Endothelial cell of umbilical vein (primary cell): ENCODE measurements around the gene PTPRD.

Experiments used
- POLR2A ChIP-seq: IDR thresholded peaks from 2 replicates; pipeline ENCODE4 v1.6.1; 2012; ENCODE audit warnings: low read depth, mild to moderate bottlenecking, control low read depth, low read length
- POLR2AphosphoS5 ChIP-seq: IDR thresholded peaks from 2 replicates; pipeline ENCODE4 v1.6.1; 2012; ENCODE audit warnings: low read depth, mild to moderate bottlenecking, control low read depth, low read length, moderate library complexity; ENCODE audit not compliant: insufficient read depth
- TF ChIP-seq, protein P1 (sequence below), 2 donors: IDR thresholded peaks; 1 replicate in 1 of 2; 2 replicates in 1 of 2; pipeline ENCODE4 v1.5.1; 2011; ENCODE audit warnings: low read length in 2 of 2, mild to moderate bottlenecking in 2 of 2, moderate library complexity in 2 of 2, control low read depth in 1 of 2, inconsistent platforms in 1 of 2, low read depth in 1 of 2; ENCODE audit not compliant: insufficient read depth in 1 of 2; ENCODE audit errors: extremely low read depth in 1 of 2
- TF ChIP-seq, protein P2 (sequence below): IDR thresholded peaks from 2 replicates; pipeline ENCODE4 v1.6.1; 2011; ENCODE audit not compliant: insufficient read depth, insufficient read length

DNA sequence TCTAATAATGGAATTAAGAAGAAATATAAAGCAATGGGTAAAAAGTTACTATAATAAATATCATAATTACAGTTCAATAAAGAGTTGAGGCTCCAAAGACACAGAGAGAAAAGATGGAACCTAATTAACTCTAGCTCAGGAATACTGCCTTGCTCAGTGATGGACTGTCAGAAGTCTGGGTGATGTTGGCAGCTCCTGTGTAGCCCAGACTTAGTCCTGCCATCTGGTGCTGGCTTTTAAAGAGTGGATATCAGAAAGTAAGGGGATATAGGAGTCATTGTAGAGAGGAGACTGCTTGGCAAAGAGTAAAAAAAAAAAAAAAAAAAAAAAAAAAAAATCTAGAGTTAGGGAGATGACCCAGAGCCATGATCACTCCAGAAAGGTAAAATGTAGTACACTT lies 2261.4 kb downstream of the PTPRD start:
- TF ChIP-seq, protein P1, sequence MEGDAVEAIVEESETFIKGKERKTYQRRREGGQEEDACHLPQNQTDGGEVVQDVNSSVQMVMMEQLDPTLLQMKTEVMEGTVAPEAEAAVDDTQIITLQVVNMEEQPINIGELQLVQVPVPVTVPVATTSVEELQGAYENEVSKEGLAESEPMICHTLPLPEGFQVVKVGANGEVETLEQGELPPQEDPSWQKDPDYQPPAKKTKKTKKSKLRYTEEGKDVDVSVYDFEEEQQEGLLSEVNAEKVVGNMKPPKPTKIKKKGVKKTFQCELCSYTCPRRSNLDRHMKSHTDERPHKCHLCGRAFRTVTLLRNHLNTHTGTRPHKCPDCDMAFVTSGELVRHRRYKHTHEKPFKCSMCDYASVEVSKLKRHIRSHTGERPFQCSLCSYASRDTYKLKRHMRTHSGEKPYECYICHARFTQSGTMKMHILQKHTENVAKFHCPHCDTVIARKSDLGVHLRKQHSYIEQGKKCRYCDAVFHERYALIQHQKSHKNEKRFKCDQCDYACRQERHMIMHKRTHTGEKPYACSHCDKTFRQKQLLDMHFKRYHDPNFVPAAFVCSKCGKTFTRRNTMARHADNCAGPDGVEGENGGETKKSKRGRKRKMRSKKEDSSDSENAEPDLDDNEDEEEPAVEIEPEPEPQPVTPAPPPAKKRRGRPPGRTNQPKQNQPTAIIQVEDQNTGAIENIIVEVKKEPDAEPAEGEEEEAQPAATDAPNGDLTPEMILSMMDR (IDR thresholded peaks at IDR 0.05; ENCODE audit: extremely low read depth in 1 of 2, insufficient read depth in 1 of 2, low read depth in 1 of 2, low read length in 2 of 2), result no peak
- TF ChIP-seq POLR2A (no peak), POLR2AphosphoS5 (no peak)
- TF ChIP-seq, protein P2, sequence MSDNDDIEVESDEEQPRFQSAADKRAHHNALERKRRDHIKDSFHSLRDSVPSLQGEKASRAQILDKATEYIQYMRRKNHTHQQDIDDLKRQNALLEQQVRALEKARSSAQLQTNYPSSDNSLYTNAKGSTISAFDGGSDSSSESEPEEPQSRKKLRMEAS, result no peak
